B cell (primary cell): Measurements from ENCODE around the gene CLCA1. TPM values are rescaled to one million over a fixed set of nuclear protein-coding genes. Genes with fewer than 3 reads are reported as not detected.

ENCODE experiments used
- ATAC-seq: fragments of 200-7000 bp; cut with Tn5 transposase; one replicate; pipeline ENCODE4 v1.10.0; 2021; ENCODE audit warnings: low read depth, mild to moderate bottlenecking, moderate number of reproducible peaks, moderate library complexity
- CTCF ChIA-PET: fragments of 350-600 bp; sonication (Branson Sonifier 250); formaldehyde crosslinking; loops from one replicate; lab custom pipeline; 2021; ENCODE audit warnings: antibody characterized with exemption, inconsistent platforms; lab: Charles Lee
- POLR2A ChIA-PET: fragments of 350-600 bp; sonication (Branson Sonifier 250); formaldehyde crosslinking; loops from one replicate; lab custom pipeline; 2021; ENCODE audit warnings: antibody characterized with exemption; lab: Charles Lee
- DNase-seq: peaks from one replicate; pipeline ENCODE4 v3.0.0; 2013
- H2AFZ ChIP-seq: 2 replicates; pipeline ENCODE4 v1.6.1; 2012; ENCODE audit warnings: mild to moderate bottlenecking, low read depth, low read length; ENCODE audit not compliant: insufficient read depth, poor library complexity, severe bottlenecking
- H3K27ac ChIP-seq, 2 donors: 1 replicate in 1 of 2; 2 replicates in 1 of 2; pipeline ENCODE4 v1.5.1; 2012 to 2013; ENCODE audit warnings: low read length in 2 of 2, mild to moderate bottlenecking in 2 of 2, moderate library complexity in 1 of 2
- H3K27me3 ChIP-seq, 4 experiments: fragments of 200-600 bp in 1 of 4; sonication (generic) in 1 of 4; replicated peaks in 1 of 4; 1 replicate in 2 of 4; 2 replicates in 2 of 4; pipeline versions ENCODE4 v1.6.1 to v1.7.0; 2013 to 2016; ENCODE audit warnings: low read length in 3 of 4, mild to moderate bottlenecking in 2 of 4, mixed read lengths in 1 of 4, moderate library complexity in 1 of 4; ENCODE audit not compliant: insufficient read depth in 4 of 4, control insufficient read depth in 3 of 4; ENCODE audit errors: control extremely low read depth in 1 of 4
- H3K36me3 ChIP-seq, 2 experiments: replicated peaks in 1 of 2; 1 replicate in 1 of 2; 2 replicates in 1 of 2; pipeline versions ENCODE4 v1.6.1 to v1.7.1; 2013; ENCODE audit warnings: low read length in 1 of 2; ENCODE audit not compliant: insufficient read depth in 2 of 2, control insufficient read depth in 1 of 2; ENCODE audit errors: control extremely low read depth in 1 of 2, extremely low read depth in 1 of 2
- H3K4me1 ChIP-seq, 2 donors: fragments of 200-600 bp in 1 of 2; sonication (generic) in 1 of 2; 1 replicate in 1 of 2; 2 replicates in 1 of 2; pipeline versions ENCODE4 v1.5.1 to v1.6.1; 2013 to 2017; ENCODE audit warnings: low read length in 2 of 2; ENCODE audit not compliant: control insufficient read depth in 2 of 2, insufficient read depth in 2 of 2
- H3K4me2 ChIP-seq: replicated peaks from 2 replicates; pipeline ENCODE3; 2012; ENCODE audit warnings: mild to moderate bottlenecking, low read depth, low read length; ENCODE audit not compliant: poor library complexity, severe bottlenecking
- H3K4me3 ChIP-seq, 5 experiments: fragments of 200-600 bp in 1 of 5; sonication (generic) in 1 of 5; 1 replicate in 3 of 5; 2 replicates in 2 of 5; pipeline versions ENCODE4 v1.5.1 to v1.7.0; 2011 to 2016; ENCODE audit warnings: low read length in 4 of 5, mild to moderate bottlenecking in 4 of 5, low read depth in 2 of 5, control low read depth in 1 of 5, moderate library complexity in 1 of 5; ENCODE audit not compliant: insufficient read depth in 1 of 5; ENCODE audit errors: control extremely low read depth in 1 of 5, extremely low read depth in 1 of 5
- H3K79me2 ChIP-seq: fragments of 200-600 bp; sonication (generic); one replicate; pipeline ENCODE4 v1.6.0; 2016; ENCODE audit warnings: low read length; ENCODE audit not compliant: control insufficient read depth, insufficient read depth
- H3K9ac ChIP-seq: fragments of 200-600 bp; sonication (generic); 2 replicates; pipeline ENCODE4 v1.6.1; 2017; ENCODE audit warnings: mild to moderate bottlenecking, low read length, moderate library complexity
- H3K9me3 ChIP-seq, 3 donors: one replicate each; pipeline versions ENCODE4 v1.6.1 to v1.7.1; 2013; ENCODE audit warnings: low read length in 2 of 3; ENCODE audit not compliant: control insufficient read depth in 2 of 3, insufficient read depth in 1 of 3; ENCODE audit errors: control extremely low read depth in 1 of 3
- H4K20me1 ChIP-seq: 2 replicates; pipeline ENCODE4 v1.6.0; 2012; ENCODE audit warnings: mild to moderate bottlenecking, low read length; ENCODE audit not compliant: insufficient read depth, control insufficient read depth, poor library complexity, severe bottlenecking
- H3K27ac Mint-ChIP-seq: one replicate; pipeline ENCODE4 v1.8.0; 2021; ENCODE audit warnings: mixed read lengths
- H3K27me3 Mint-ChIP-seq: one replicate; pipeline ENCODE4 v1.8.0; 2021; ENCODE audit warnings: mixed read lengths
- H3K4me1 Mint-ChIP-seq: one replicate; pipeline ENCODE4 v1.8.0; 2021; ENCODE audit warnings: mixed read lengths
- H3K4me3 Mint-ChIP-seq: one replicate; pipeline ENCODE4 v1.8.0; 2021; ENCODE audit warnings: mixed read lengths
- H3K9me3 Mint-ChIP-seq: one replicate; pipeline ENCODE4 v1.8.0; 2022; ENCODE audit warnings: mixed read lengths; ENCODE audit not compliant: insufficient read depth
- CTCF ChIP-seq: fragments of 200-600 bp; IDR thresholded peaks from one replicate; pipeline ENCODE4 v1.8.0; 2022; ENCODE audit warnings: antibody characterized with exemption, mild to moderate bottlenecking
- EZH2 ChIP-seq: IDR thresholded peaks from 2 replicates; pipeline ENCODE4 v1.6.1; 2012; ENCODE audit warnings: borderline replicate concordance, low read depth, mild to moderate bottlenecking, moderate library complexity, low read length; ENCODE audit not compliant: insufficient read depth, poor library complexity, severe bottlenecking
- WGBS: methylation state at CpG from one replicate; pipeline ENCODE4 v1.1.5; 2013; ENCODE audit warnings: missing lambda C conversion rate; ENCODE audit not compliant: insufficient coverage; 5-methylcytosine and 5-hydroxymethylcytosine counted together
- intact Hi-C: fragments of 100-400 bp; cut with micrococcal nuclease; formaldehyde crosslinking; loops from one replicate; pipeline ENCODE4 v1.10.0; 2022
- polyA plus RNA-seq: library from polyadenylated mRNA; depleted of rRNA; stranded (reverse); fragments of >200 nt; gene quantifications from 2 replicates; pipeline ENCODE4 v1.2.3, GENCODE V29; 2012
- total RNA-seq, 2 donors: library from RNA; stranded (reverse); fragments of 120-200 nt in 1 of 2; gene quantifications; 1 replicate in 1 of 2; 2 replicates in 1 of 2; pipeline versions ENCODE4 v1.2.3 to v1.2.4, GENCODE V29; 2013 to 2022

CLCA1 gene
- total and polyA plus RNA-seq, 2 donors (not counting 1 experiment from before 2014, with no cell fraction given) = not detected

GRCh38 chr1:86461482-86461881 is 7.2 kb upstream of the CLCA1 start:
- DNase-seq (no peak), ATAC-seq (no peak)
- Histone ChIP-seq H3K79me2 (no peaks in the 10 kb centered on the region), H3K4me3 (no peak overlapping the region), H3K36me3 (no peaks in the 10 kb centered on the region), H4K20me1 (no peaks in the 10 kb centered on the region), H3K9ac (no peak overlapping the region), H3K9me3 (no peaks in the 10 kb centered on the region), H2AFZ (no peak overlapping the region), H3K27ac (no peak overlapping the region), H3K27me3 (no peaks in the 10 kb centered on the region), H3K4me2 (no peak overlapping the region), H3K4me1 (no peaks in the 10 kb centered on the region)
- H3K9me3 Mint-ChIP-seq = no peaks in the 10 kb centered on the region
- CTCF ChIA-PET = interaction anchor here (0.8 to 1.1 kb wide), 2 partner anchors 38 to 81 kb away, joined by 3 read pairs; no protein-coding TSS in a partner anchor
- TF ChIP-seq EZH2 = no peak
- TF ChIP-seq CTCF = no peak
- intact Hi-C loops = no loop called here
- H3K27ac Mint-ChIP-seq = no peak overlapping the region
- no peaks in the 10 kb centered on the region for H3K4me1 Mint-ChIP-seq
- H3K27me3 Mint-ChIP-seq = peaks cover 27% of the 10 kb centered on the region
- WGBS = no CpG with 5 or more reads among the region's 3 CpGs
- no peak overlapping the region for H3K4me3 Mint-ChIP-seq
- POLR2A ChIA-PET = no interaction called here

DNA sequence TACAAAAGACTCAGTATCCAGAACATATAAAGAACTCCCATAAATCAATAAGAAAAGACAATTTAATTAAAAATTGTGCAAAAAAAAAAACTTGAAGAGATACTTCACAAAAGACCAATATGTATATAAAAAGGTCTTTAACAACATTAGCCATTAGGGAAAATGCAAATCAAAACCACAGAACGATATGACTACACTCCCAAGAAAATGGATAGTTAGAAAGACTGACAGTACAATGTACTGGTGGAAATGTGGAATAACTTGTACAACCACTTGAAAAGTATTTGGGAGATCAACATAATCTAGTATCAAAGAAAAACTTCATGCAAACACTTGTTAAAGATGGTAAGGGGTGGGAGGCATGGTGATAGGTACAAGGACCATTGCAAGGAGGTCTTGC is 3.9 kb upstream of the CLCA1 start:
- CTCF ChIA-PET = interaction anchor here (1.6 kb wide), 1 partner anchor 9 kb away, joined by 7 read pairs; no protein-coding TSS in a partner anchor
- Histone ChIP-seq H3K4me1 (no peaks in the 10 kb centered on the region), H3K4me2 (no peak overlapping the region), H4K20me1 (no peaks in the 10 kb centered on the region), H3K9me3 (no peaks in the 10 kb centered on the region), H2AFZ (no peak overlapping the region), H3K27ac (no peak overlapping the region), H3K79me2 (no peaks in the 10 kb centered on the region), H3K27me3 (no peaks in the 10 kb centered on the region), H3K4me3 (no peak overlapping the region), H3K9ac (no peak overlapping the region), H3K36me3 (no peaks in the 10 kb centered on the region)
- peaks cover 14% of the 10 kb centered on the region for H3K27me3 Mint-ChIP-seq
- H3K27ac Mint-ChIP-seq = no peak overlapping the region
- POLR2A ChIA-PET = no interaction called here
- no peaks in the 10 kb centered on the region for H3K4me1 Mint-ChIP-seq
- intact Hi-C loops = no loop called here
- DNase-seq (no peak), ATAC-seq (no peak)
- H3K4me3 Mint-ChIP-seq = no peak overlapping the region
- H3K9me3 Mint-ChIP-seq = no peaks in the 10 kb centered on the region
- no CpG with 5 or more reads among the region's 1 CpG for WGBS
- TF ChIP-seq CTCF (no peak), EZH2 (no peak)
